IMR-90 (cell line): ENCODE measurements around the gene PLD3.

ENCODE experiments used
- CEBPB ChIP-seq: IDR thresholded peaks from 2 replicates; pipeline ENCODE4 v1.6.1; 2012; ENCODE audit warnings: low read depth, low read length, improper control_type of control experiment
- FOS ChIP-seq: fragments of 150-350 bp; IDR thresholded peaks from 2 replicates; pipeline ENCODE4 v1.6.1; 2016; ENCODE audit warnings: low read depth, low read length
- TF ChIP-seq, protein P1 (sequence below): conservative IDR thresholded peaks from 2 replicates; pipeline ENCODE4 v1.5.1; 2012; ENCODE audit warnings: mild to moderate bottlenecking, low read depth, low read length, improper control_type of control experiment

DNA sequence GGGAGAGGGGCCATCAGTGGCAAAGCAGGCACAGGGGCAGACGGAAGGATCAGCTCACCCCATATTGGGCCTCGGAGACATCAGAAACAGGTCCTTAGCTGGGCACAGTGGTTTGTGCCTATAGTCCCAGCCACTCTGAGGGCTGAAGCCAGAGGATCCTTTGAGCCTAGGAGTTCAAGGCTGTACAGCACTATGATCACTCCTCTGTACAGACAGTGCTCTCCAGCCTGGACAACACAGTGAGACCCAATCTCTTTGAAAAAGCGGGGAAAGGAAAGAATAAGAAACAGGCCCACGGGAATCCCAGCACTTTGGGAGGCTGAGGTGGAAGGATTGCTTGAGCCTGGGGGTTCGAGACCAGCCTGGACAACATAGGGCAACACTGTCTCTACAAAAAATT, 71.3 kb downstream of the PLD3 start:
- TF ChIP-seq, protein P1, sequence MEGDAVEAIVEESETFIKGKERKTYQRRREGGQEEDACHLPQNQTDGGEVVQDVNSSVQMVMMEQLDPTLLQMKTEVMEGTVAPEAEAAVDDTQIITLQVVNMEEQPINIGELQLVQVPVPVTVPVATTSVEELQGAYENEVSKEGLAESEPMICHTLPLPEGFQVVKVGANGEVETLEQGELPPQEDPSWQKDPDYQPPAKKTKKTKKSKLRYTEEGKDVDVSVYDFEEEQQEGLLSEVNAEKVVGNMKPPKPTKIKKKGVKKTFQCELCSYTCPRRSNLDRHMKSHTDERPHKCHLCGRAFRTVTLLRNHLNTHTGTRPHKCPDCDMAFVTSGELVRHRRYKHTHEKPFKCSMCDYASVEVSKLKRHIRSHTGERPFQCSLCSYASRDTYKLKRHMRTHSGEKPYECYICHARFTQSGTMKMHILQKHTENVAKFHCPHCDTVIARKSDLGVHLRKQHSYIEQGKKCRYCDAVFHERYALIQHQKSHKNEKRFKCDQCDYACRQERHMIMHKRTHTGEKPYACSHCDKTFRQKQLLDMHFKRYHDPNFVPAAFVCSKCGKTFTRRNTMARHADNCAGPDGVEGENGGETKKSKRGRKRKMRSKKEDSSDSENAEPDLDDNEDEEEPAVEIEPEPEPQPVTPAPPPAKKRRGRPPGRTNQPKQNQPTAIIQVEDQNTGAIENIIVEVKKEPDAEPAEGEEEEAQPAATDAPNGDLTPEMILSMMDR, result no peak
- TF ChIP-seq FOS (no peak), CEBPB (no peak)
